ENCODE measurements around the gene HTR6.

GRCh38 chr1:19656780-19657466 lies 7.8 kb upstream of the HTR6 start:
- TF ChIP-seq CTCF (IDR thresholded peaks at IDR 0.05) (no peak), POLR2A (IDR thresholded peaks at IDR 0.05) (no peak)
